Endothelial cell of umbilical vein (primary cell): Measurements from ENCODE around the gene LNPK. TPM values are rescaled to one million over a fixed set of nuclear protein-coding genes. Genes with fewer than 3 reads are reported as not detected.

Experiments
- BruUV-seq: library from RNA; stranded (reverse); fragments of 400-500 nt; replicated peaks from 2 replicates; lab custom pipeline; 2021; lab: Mats Ljungman, UMichigan
- CTCF ChIA-PET: fragments of 300-600, 350-600 bp; sonication (Branson Sonifier 250); formaldehyde crosslinking; loops from one replicate; lab custom pipeline; 2021; ENCODE audit warnings: antibody characterized with exemption, inconsistent platforms; lab: Charles Lee
- POLR2A ChIA-PET: fragments of 300-600, 350-600 bp; sonication (Branson Sonifier 250); formaldehyde crosslinking; loops from one replicate; lab custom pipeline; 2021; ENCODE audit warnings: antibody characterized with exemption, inconsistent platforms; lab: Charles Lee
- DNase-seq: peaks from one replicate; pipeline ENCODE4 v3.0.0-alpha.2; 2011; ENCODE audit warnings: low read depth, low spot score
- FAIRE-seq: peaks from 2 replicates; lab custom pipeline; 2011; peaks lifted over from hg19 to GRCh38; lab: Jason Lieb, UNC
- H2AFZ ChIP-seq: 2 replicates; pipeline ENCODE4 v1.6.0; 2012; ENCODE audit warnings: low read depth, low read length, control low read depth, inconsistent platforms
- H3K27ac ChIP-seq: 2 replicates; pipeline ENCODE4 v1.5.1; 2011; ENCODE audit warnings: low read depth, mild to moderate bottlenecking, control low read depth, low read length, moderate library complexity; ENCODE audit not compliant: insufficient read depth
- H3K27me3 ChIP-seq, 2 experiments: 2 replicates each; pipeline versions ENCODE4 v1.6.0 to v1.6.1; 2011; ENCODE audit warnings: low read length in 2 of 2, mixed read lengths in 1 of 2; ENCODE audit not compliant: control insufficient read depth in 2 of 2, insufficient read depth in 2 of 2
- H3K36me3 ChIP-seq, 2 experiments: 2 replicates in 1 of 2; 3 replicates in 1 of 2; pipeline ENCODE4 v1.5.1; 2011; ENCODE audit warnings: low read length in 2 of 2, mild to moderate bottlenecking in 1 of 2, moderate library complexity in 1 of 2; ENCODE audit not compliant: control insufficient read depth in 2 of 2, insufficient read depth in 2 of 2; ENCODE audit errors: extremely low read depth in 1 of 2
- H3K4me1 ChIP-seq: 3 replicates; pipeline ENCODE4 v1.5.1; 2011; ENCODE audit warnings: mild to moderate bottlenecking, low read length; ENCODE audit not compliant: control insufficient read depth, insufficient read depth; ENCODE audit errors: extremely low read depth
- H3K4me2 ChIP-seq: 2 replicates; pipeline ENCODE4 v1.6.1; 2011; ENCODE audit warnings: low read length, control low read depth, mixed read lengths; ENCODE audit not compliant: insufficient read depth
- H3K4me3 ChIP-seq, 3 experiments: fragments of 200-600 bp in 1 of 3; sonication (generic), shearing (Covaris generic) in 1 of 3; replicated peaks in 1 of 3; 2 replicates each; pipeline ENCODE4 v1.5.1; 2011 to 2016; ENCODE audit warnings: control low read depth in 3 of 3, low read length in 3 of 3, mild to moderate bottlenecking in 2 of 3, inconsistent platforms in 1 of 3, low read depth in 1 of 3, moderate library complexity in 1 of 3; ENCODE audit not compliant: insufficient read depth in 1 of 3
- H3K79me2 ChIP-seq: 2 replicates; pipeline ENCODE4 v1.6.0; 2012; ENCODE audit warnings: low read length, inconsistent platforms; ENCODE audit not compliant: control insufficient read depth, insufficient read depth
- H3K9ac ChIP-seq: replicated peaks from 2 replicates; pipeline ENCODE3; 2011; ENCODE audit warnings: low read length, control low read depth; ENCODE audit not compliant: insufficient read depth; ENCODE audit errors: extremely low read depth
- H3K9me1 ChIP-seq: replicated peaks from 3 replicates; pipeline ENCODE4 v1.6.0; 2011; ENCODE audit warnings: mild to moderate bottlenecking, low read length; ENCODE audit not compliant: control insufficient read depth, insufficient read depth; ENCODE audit errors: extremely low read depth
- H3K9me3 ChIP-seq: replicated peaks from 2 replicates; pipeline ENCODE4 v1.5.1; 2012; ENCODE audit warnings: low read length, inconsistent platforms; ENCODE audit not compliant: control insufficient read depth, insufficient read depth
- H4K20me1 ChIP-seq: replicated peaks from 2 replicates; pipeline ENCODE3; 2011; ENCODE audit warnings: mild to moderate bottlenecking, low read length; ENCODE audit not compliant: control insufficient read depth, insufficient read depth; ENCODE audit errors: extremely low read depth
- CTCF ChIP-seq, 2 donors: IDR thresholded peaks; 1 replicate in 1 of 2; 2 replicates in 1 of 2; pipeline ENCODE4 v1.5.1; 2011; ENCODE audit warnings: low read length in 2 of 2, mild to moderate bottlenecking in 2 of 2, moderate library complexity in 2 of 2, control low read depth in 1 of 2, inconsistent platforms in 1 of 2, low read depth in 1 of 2; ENCODE audit not compliant: insufficient read depth in 1 of 2; ENCODE audit errors: extremely low read depth in 1 of 2
- GATA2 ChIP-seq: IDR thresholded peaks from 2 replicates; pipeline ENCODE4 v1.7.0; 2011; ENCODE audit warnings: low read depth, mild to moderate bottlenecking, moderate library complexity, mixed read lengths, low read length; ENCODE audit not compliant: insufficient read length, insufficient read depth
- JUN ChIP-seq: IDR thresholded peaks from 2 replicates; pipeline ENCODE4 v1.6.1; 2011; ENCODE audit warnings: borderline replicate concordance, low read depth; ENCODE audit not compliant: insufficient read length, insufficient read depth
- MYC ChIP-seq: IDR thresholded peaks from one replicate; pipeline ENCODE4 v1.6.1; 2011; ENCODE audit warnings: mild to moderate bottlenecking, low read depth, low read length
- POLR2A ChIP-seq: IDR thresholded peaks from 2 replicates; pipeline ENCODE4 v1.6.1; 2012; ENCODE audit warnings: low read depth, mild to moderate bottlenecking, control low read depth, low read length
- POLR2AphosphoS5 ChIP-seq: IDR thresholded peaks from 2 replicates; pipeline ENCODE4 v1.6.1; 2012; ENCODE audit warnings: low read depth, mild to moderate bottlenecking, control low read depth, low read length, moderate library complexity; ENCODE audit not compliant: insufficient read depth
- dilution Hi-C: fragments of 300-500 bp; cut with MboI; formaldehyde crosslinking; loops from one replicate; pipeline ENCODE4 v1.15.0; 2019; ENCODE audit warnings: low sequenced_read_pairs; ENCODE audit not compliant: extremely low pct_ligation_motif_present
- intact Hi-C: fragments of 100-400 bp; cut with micrococcal nuclease; formaldehyde crosslinking; loops from one replicate; pipeline ENCODE4 v1.10.0; 2022
- polyA plus RNA-seq, 4 experiments: library from polyadenylated mRNA; depleted of rRNA in 3 of 4; stranded (reverse) in 3 of 4; unstranded in 1 of 4; fragments of >200 nt; gene quantifications; 2 replicates each; pipeline versions ENCODE4 v1.2.1 to v1.2.3, GENCODE V29; 2011 to 2012; ENCODE audit warnings: missing spikeins in 1 of 4
- total RNA-seq: library from RNA; stranded (reverse); gene quantifications from 2 replicates; pipeline ENCODE4 v1.2.3, GENCODE V29; 2021
- TF ChIP-seq, protein P1 (sequence below): IDR thresholded peaks from 2 replicates; pipeline ENCODE4 v1.6.1; 2011; ENCODE audit not compliant: insufficient read depth, insufficient read length

The LNPK gene
- total and polyA plus RNA-seq, 2 donors (not counting 3 experiments of a cell fraction or from before 2014, with no cell fraction given) = 2.4 to 11.2 TPM

DNA sequence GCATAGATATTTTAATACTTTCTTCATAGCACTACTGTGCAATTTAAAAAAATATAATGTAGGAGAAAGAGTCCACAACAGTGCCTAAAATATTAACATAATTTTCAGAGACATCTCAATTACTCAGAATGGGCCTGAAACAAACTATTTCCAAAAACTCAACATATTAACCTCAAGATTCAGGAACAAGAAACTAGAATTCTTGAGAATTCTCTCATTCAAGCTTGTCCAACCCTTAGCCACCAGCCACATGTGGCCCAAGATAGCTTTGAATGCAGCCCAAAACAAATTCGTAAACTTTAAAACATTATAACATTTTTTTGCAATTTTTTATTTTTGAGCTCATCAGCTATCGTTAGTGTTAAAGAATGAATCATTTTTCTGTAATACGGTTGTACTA is 35.2 kb downstream of the LNPK start:
- ChIA-PET CTCF (interaction anchor here (1.5 kb wide), 1 partner anchor 8 kb away, joined by 4 read pairs; no protein-coding TSS in a partner anchor), POLR2A (no interaction called here)
- Histone ChIP-seq H3K9me1 (no peaks in the 10 kb centered on the region), H3K27ac (no peak overlapping the region), H3K79me2 (no peaks in the 10 kb centered on the region), H3K9me3 (no peaks in the 10 kb centered on the region), H3K9ac (no peak overlapping the region), H3K4me1 (no peaks in the 10 kb centered on the region), H3K27me3 (no peaks in the 10 kb centered on the region), H3K36me3 (peaks cover 0 to 3% of the 10 kb centered on the region in 2 experiments), H2AFZ (no peak overlapping the region), H3K4me3 (no peak overlapping the region), H4K20me1 (no peaks in the 10 kb centered on the region), H3K4me2 (no peak overlapping the region)
- TF ChIP-seq JUN (no peak), POLR2A (no peak), GATA2 (no peak), MYC (no peak), CTCF (IDR thresholded peaks at IDR 0.05; ENCODE audit: extremely low read depth in 1 of 2, insufficient read depth in 1 of 2, low read depth in 1 of 2, low read length in 2 of 2) (no peak), POLR2AphosphoS5 (no peak)
- TF ChIP-seq, protein P1, sequence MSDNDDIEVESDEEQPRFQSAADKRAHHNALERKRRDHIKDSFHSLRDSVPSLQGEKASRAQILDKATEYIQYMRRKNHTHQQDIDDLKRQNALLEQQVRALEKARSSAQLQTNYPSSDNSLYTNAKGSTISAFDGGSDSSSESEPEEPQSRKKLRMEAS = no peak
- FAIRE-seq (no peak), DNase-seq (no peak)
- intact Hi-C loops (no loop called here), dilution Hi-C loops (no loop called here)
- BruUV-seq = no TSS peak
